ENCODE data around the gene ENDOG. TPM values are rescaled to one million over a fixed set of nuclear protein-coding genes. Genes with fewer than 3 reads are reported as not detected.
"Not testable (repeated sequence)": the region's sequence is repeated elsewhere in the genome, so short reads cannot be mapped to it uniquely, and the experiment has no call there.

ENDOG gene
- total and polyA plus RNA-seq, 4 donors = 5.6 to 36.6 (median 27.7) TPM

DNA sequence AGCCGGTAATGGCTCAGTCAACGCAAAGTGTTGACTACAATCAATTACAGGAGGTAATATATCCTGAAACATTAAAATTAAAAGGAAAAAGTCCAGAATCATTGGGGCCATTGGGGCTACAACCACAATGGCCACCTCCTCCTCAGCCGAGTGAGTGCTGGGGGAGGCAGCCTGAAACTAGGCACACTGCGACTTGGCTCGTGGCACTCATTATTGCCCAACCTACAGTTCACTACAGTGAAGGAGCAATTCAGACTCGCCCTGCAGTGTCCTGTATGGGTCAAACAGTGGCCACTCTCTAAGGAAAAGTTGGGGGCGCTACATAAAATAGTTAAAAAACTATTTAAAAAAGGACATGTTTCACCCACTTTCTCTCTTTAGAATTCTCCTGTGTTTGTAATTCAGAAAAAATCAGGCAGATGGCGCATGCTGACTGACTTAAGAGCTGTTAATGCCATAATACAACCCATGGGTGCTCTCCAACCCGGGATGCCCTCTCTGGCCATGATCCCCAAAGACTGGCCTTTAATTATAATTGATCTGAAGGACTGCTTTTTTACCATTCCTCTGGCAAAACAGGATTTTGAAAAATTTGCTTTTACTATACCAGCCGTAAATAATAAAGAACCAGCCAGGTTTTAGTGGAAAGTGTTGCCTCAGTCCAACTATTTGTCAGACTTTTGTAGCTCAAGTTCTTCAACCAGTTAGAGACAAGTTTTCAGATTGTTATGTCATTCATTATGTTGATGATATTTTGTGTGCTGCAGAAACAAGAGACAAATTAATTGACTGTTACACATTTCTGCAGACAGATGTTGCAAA lies 33.7 kb downstream of the ENDOG start:
- TF ChIP-seq, protein P1, sequence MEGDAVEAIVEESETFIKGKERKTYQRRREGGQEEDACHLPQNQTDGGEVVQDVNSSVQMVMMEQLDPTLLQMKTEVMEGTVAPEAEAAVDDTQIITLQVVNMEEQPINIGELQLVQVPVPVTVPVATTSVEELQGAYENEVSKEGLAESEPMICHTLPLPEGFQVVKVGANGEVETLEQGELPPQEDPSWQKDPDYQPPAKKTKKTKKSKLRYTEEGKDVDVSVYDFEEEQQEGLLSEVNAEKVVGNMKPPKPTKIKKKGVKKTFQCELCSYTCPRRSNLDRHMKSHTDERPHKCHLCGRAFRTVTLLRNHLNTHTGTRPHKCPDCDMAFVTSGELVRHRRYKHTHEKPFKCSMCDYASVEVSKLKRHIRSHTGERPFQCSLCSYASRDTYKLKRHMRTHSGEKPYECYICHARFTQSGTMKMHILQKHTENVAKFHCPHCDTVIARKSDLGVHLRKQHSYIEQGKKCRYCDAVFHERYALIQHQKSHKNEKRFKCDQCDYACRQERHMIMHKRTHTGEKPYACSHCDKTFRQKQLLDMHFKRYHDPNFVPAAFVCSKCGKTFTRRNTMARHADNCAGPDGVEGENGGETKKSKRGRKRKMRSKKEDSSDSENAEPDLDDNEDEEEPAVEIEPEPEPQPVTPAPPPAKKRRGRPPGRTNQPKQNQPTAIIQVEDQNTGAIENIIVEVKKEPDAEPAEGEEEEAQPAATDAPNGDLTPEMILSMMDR (IDR thresholded peaks at IDR 0.05; ENCODE audit: control extremely low read depth, extremely low read depth) = peak; percentile 41
- not testable (repeated sequence) for H3K4me3 ChIP-seq; H3K27ac ChIP-seq (ENCODE audit: low read depth in 1 of 2, low read length in 1 of 2); H3K4me1 ChIP-seq (ENCODE audit: control insufficient read depth in 5 of 5, insufficient read depth in 5 of 5, low read length in 5 of 5); H3K9me3 ChIP-seq (ENCODE audit: control insufficient read depth in 4 of 4, insufficient read depth in 3 of 4, low read length in 3 of 4); H3K9ac ChIP-seq (ENCODE audit: insufficient read depth in 1 of 2, low read length in 2 of 2); H3K27me3 ChIP-seq (ENCODE audit: control insufficient read depth in 3 of 3, insufficient read depth in 3 of 3, low read length in 2 of 3); ATAC-seq (ENCODE audit: insufficient read depth, low FRiP score); H3K36me3 ChIP-seq (ENCODE audit: control insufficient read depth in 4 of 4, insufficient read depth in 4 of 4, low read length in 4 of 4)
- DNase-seq = peak in 2 of 3 donors; percentile 27 to 29
- 78 to 84% methylated on average over 10 of the region's 10 CpGs for WGBS, 2 donors

DNA sequence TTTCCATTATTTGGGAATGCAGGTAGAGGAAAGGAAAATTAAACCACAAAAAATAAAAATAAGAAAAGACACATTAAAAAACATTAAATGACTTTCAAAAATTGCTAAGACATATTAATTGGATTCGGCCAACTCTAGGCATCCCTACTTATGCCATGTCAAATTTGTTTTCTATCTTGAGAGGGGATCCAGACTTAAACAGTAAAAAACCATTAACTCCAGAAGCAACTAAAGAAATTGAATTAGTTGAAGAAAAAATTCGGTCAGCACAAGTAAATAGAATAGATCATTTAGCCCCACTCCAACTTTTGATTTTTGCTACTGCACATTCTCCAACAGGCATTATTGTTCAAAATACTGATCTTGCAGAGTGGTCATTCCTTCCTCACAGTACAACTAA lies 34.3 kb downstream of the ENDOG start:
- H3K36me3 ChIP-seq (ENCODE audit: control insufficient read depth in 4 of 4, insufficient read depth in 4 of 4, low read length in 4 of 4); H3K27me3 ChIP-seq (ENCODE audit: control insufficient read depth in 3 of 3, insufficient read depth in 3 of 3, low read length in 2 of 3); H3K4me1 ChIP-seq (ENCODE audit: control insufficient read depth in 5 of 5, insufficient read depth in 5 of 5, low read length in 5 of 5); H3K27ac ChIP-seq (ENCODE audit: low read depth in 1 of 2, low read length in 1 of 2); DNase-seq; H3K4me3 ChIP-seq; H3K9me3 ChIP-seq (ENCODE audit: control insufficient read depth in 4 of 4, insufficient read depth in 3 of 4, low read length in 3 of 4); ATAC-seq (ENCODE audit: insufficient read depth, low FRiP score); H3K9ac ChIP-seq (ENCODE audit: insufficient read depth in 1 of 2, low read length in 2 of 2): not testable (repeated sequence)
- 93 to 96% methylated on average over 2 of the region's 2 CpGs for WGBS, 2 donors

DNA sequence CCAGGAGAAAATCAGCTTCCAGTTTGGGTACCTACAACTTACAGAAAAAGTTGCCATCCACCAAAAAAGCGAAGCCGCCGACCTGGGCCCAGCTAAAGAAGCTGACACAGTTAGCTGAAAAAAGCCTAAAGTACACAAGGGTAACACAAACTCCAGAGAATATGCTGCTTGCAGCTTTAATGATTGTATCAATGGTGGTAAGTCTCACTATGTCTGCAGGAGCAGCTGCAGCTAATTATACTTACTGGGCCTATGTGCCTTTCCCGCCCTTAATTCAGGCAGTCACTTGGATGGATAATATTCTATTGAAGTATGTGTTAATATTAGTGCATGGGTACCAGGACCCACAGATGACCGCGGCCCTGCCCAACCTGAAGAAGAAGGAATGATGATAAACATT lies 36.2 kb downstream of the ENDOG start:
- not testable (repeated sequence) for ATAC-seq (ENCODE audit: insufficient read depth, low FRiP score); H3K27me3 ChIP-seq (ENCODE audit: control insufficient read depth in 3 of 3, insufficient read depth in 3 of 3, low read length in 2 of 3); DNase-seq; H3K4me3 ChIP-seq; H3K9ac ChIP-seq (ENCODE audit: insufficient read depth in 1 of 2, low read length in 2 of 2); H3K27ac ChIP-seq (ENCODE audit: low read depth in 1 of 2, low read length in 1 of 2); H3K36me3 ChIP-seq (ENCODE audit: control insufficient read depth in 4 of 4, insufficient read depth in 4 of 4, low read length in 4 of 4); H3K9me3 ChIP-seq (ENCODE audit: control insufficient read depth in 4 of 4, insufficient read depth in 3 of 4, low read length in 3 of 4); H3K4me1 ChIP-seq (ENCODE audit: control insufficient read depth in 5 of 5, insufficient read depth in 5 of 5, low read length in 5 of 5)
- WGBS, 2 donors = 95 to 96% methylated on average over 6 of the region's 6 CpGs

DNA sequence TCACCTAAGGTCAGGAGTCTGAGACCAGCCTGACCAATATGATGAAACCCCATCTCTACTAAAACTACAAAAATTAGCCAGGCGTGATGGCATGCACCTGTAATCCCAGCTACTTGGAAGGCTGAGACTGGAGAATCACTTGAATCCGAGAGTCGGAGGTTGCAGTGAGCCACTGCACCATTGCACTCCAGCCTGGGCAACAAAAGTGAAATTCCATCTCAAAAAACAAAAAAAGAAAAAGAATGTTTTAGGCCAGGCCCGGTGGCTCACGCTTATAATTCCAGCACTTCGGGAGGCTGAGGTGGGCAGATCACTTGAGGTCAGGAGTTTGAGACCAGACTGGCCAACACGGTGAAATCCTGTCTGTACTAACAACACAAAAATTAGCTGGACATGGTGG lies 40.2 kb downstream of the ENDOG start:
- H3K4me1 ChIP-seq (ENCODE audit: control insufficient read depth in 5 of 5, insufficient read depth in 5 of 5, low read length in 5 of 5) = not testable (repeated sequence)
- WGBS, 2 donors = 94 to 96% methylated on average over 7 of the region's 7 CpGs

DNA sequence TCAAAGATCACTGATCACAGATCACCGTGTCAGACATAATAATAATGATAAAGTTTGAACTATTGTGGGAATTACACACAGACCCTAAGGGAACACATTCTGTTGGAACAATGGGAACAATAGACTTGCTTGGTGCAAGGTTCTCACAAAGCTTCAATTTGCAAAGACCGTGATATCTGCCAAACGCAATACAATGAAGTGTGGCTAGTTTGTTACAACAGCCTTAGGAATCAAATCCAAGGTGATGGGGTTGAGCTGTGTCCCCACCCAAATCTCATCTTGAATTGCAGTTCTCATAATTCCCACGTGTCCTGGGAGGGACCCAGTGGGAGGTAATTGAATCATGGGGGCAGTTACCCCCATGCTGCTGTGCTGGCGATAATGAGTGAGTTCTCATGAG lies 42.6 kb downstream of the ENDOG start:
- Histone ChIP-seq H3K36me3 (ENCODE audit: control insufficient read depth in 4 of 4, insufficient read depth in 4 of 4, low read length in 4 of 4) (no peaks in the 10 kb centered on the region), H3K4me3 (no peak overlapping the region), H3K9ac (ENCODE audit: insufficient read depth in 1 of 2, low read length in 2 of 2) (no peak overlapping the region), H3K27ac (ENCODE audit: low read depth in 1 of 2, low read length in 1 of 2) (no peak overlapping the region), H3K27me3 (ENCODE audit: control insufficient read depth in 3 of 3, insufficient read depth in 3 of 3, low read length in 2 of 3) (no peaks in the 10 kb centered on the region), H3K4me1 (ENCODE audit: control insufficient read depth in 5 of 5, insufficient read depth in 5 of 5, low read length in 5 of 5) (peaks cover 0 to 4% (median 0%) of the 10 kb centered on the region in 5 donors), H3K9me3 (ENCODE audit: control insufficient read depth in 4 of 4, insufficient read depth in 3 of 4, low read length in 3 of 4) (no peaks in the 10 kb centered on the region)
- WGBS, 2 donors = 95% methylated on average over 5 of the region's 5 CpGs
- TF ChIP-seq, protein P1 (IDR thresholded peaks at IDR 0.05; ENCODE audit: control extremely low read depth, extremely low read depth) = no peak
- DNase-seq (no peak), ATAC-seq (ENCODE audit: insufficient read depth, low FRiP score) (no peak)

More for the DNA sequence above, 40.2 kb downstream of the ENDOG start:
- not testable (repeated sequence) for H3K36me3 ChIP-seq (ENCODE audit: control insufficient read depth in 4 of 4, insufficient read depth in 4 of 4, low read length in 4 of 4); H3K9ac ChIP-seq (ENCODE audit: insufficient read depth in 1 of 2, low read length in 2 of 2); DNase-seq; ATAC-seq (ENCODE audit: insufficient read depth, low FRiP score); H3K9me3 ChIP-seq (ENCODE audit: control insufficient read depth in 4 of 4, insufficient read depth in 3 of 4, low read length in 3 of 4); H3K27ac ChIP-seq (ENCODE audit: low read depth in 1 of 2, low read length in 1 of 2); H3K27me3 ChIP-seq (ENCODE audit: control insufficient read depth in 3 of 3, insufficient read depth in 3 of 3, low read length in 2 of 3); H3K4me3 ChIP-seq

All from lung (tissue), 12 donors.